HEK293 (cell line): ENCODE data around the gene FANCE.

Source experiments
- CTCF ChIA-PET: fragments of 350-600 bp; formaldehyde crosslinking; extraction: SDS; loops from one replicate; lab custom pipeline; 2021; ENCODE audit warnings: antibody characterized with exemption; lab: Yijun Ruan, JAX
- POLR2A ChIA-PET: fragments of 300-600 bp; formaldehyde crosslinking; extraction: SDS; loops from one replicate; lab custom pipeline; 2020; ENCODE audit warnings: antibody characterized with exemption, inconsistent platforms; lab: Yijun Ruan, JAX
- H3K27ac ChIP-seq: fragments of 200-500 bp; sonication (Bioruptor generic); 2 replicates; pipeline ENCODE4 v1.5.1; 2014; ENCODE audit warnings: low read depth, low read length, control low read depth, inconsistent platforms; ENCODE audit errors: extremely low read depth
- H3K36me3 ChIP-seq, 2 experiments: fragments of 200-500 bp in 1 of 2; sonication (Bioruptor generic) in 1 of 2; 1 replicate in 1 of 2; 2 replicates in 1 of 2; pipeline ENCODE4 v1.5.1; 2014 to 2017; ENCODE audit warnings: inconsistent platforms in 2 of 2, low read length in 2 of 2; ENCODE audit not compliant: control insufficient read depth in 2 of 2, insufficient read depth in 1 of 2
- H3K4me1 ChIP-seq: fragments of 200-500 bp; sonication (Bioruptor generic); 2 replicates; pipeline ENCODE4 v1.5.1; 2014; ENCODE audit warnings: mild to moderate bottlenecking, low read length, inconsistent platforms; ENCODE audit not compliant: control insufficient read depth, insufficient read depth
- H3K4me3 ChIP-seq: 2 replicates; pipeline ENCODE4 v1.5.1; 2011; ENCODE audit warnings: low read depth, mild to moderate bottlenecking, control low read depth, low read length, moderate library complexity
- H3K9me3 ChIP-seq: fragments of 200-500 bp; sonication (Bioruptor generic); 2 replicates; pipeline ENCODE4 v1.5.1; 2014; ENCODE audit warnings: low read depth, low read length, inconsistent platforms; ENCODE audit not compliant: control insufficient read depth, insufficient read depth
- BCL11B ChIP-seq: fragments of 450-650 bp; formaldehyde crosslinking; IDR thresholded peaks from 2 replicates; pipeline ENCODE4 v1.5.1; 2016; ENCODE audit warnings: low read depth, missing biosample characterization, missing genetic modification characterization
- IKZF3 ChIP-seq: fragments of 450-650 bp; IDR thresholded peaks from 2 replicates; pipeline ENCODE4 v1.5.0; 2018; ENCODE audit warnings: missing biosample characterization, mild to moderate bottlenecking, missing genetic modification characterization, moderate library complexity
- KLF8 ChIP-seq: fragments of 450-650 bp; formaldehyde crosslinking; IDR thresholded peaks from 2 replicates; pipeline ENCODE4 v1.5.1; 2016; ENCODE audit warnings: missing biosample characterization, missing genetic modification characterization
- MYNN ChIP-seq: fragments of 450-650 bp; formaldehyde crosslinking; IDR thresholded peaks from 2 replicates; pipeline ENCODE4 v1.5.1; 2016; ENCODE audit warnings: missing biosample characterization, missing genetic modification characterization, borderline replicate concordance
- SP2 ChIP-seq: fragments of 450-650 bp; formaldehyde crosslinking; IDR thresholded peaks from 2 replicates; pipeline ENCODE4 v1.5.1; 2016; ENCODE audit warnings: missing biosample characterization, missing genetic modification characterization
- SP3 ChIP-seq: fragments of 450-650 bp; formaldehyde crosslinking; IDR thresholded peaks from 2 replicates; pipeline ENCODE4 v1.5.1; 2016; ENCODE audit warnings: missing biosample characterization, missing genetic modification characterization
- SP7 ChIP-seq: fragments of 450-650 bp; formaldehyde crosslinking; IDR thresholded peaks from 2 replicates; pipeline ENCODE4 v1.5.1; 2016; ENCODE audit warnings: missing biosample characterization, missing genetic modification characterization
- YY2 ChIP-seq: fragments of 450-650 bp; formaldehyde crosslinking; IDR thresholded peaks from 2 replicates; pipeline ENCODE4 v1.5.1; 2016; ENCODE audit warnings: missing biosample characterization, missing genetic modification characterization
- ZBTB48 ChIP-seq: fragments of 450-650 bp; formaldehyde crosslinking; IDR thresholded peaks from 2 replicates; pipeline ENCODE4 v1.5.1; 2016; ENCODE audit warnings: missing biosample characterization, missing genetic modification characterization
- ZBTB6 ChIP-seq: fragments of 450-650 bp; formaldehyde crosslinking; IDR thresholded peaks from 2 replicates; pipeline ENCODE4 v1.5.1; 2017; ENCODE audit warnings: missing biosample characterization, missing genetic modification characterization
- ZBTB8A ChIP-seq: fragments of 450-650 bp; formaldehyde crosslinking; IDR thresholded peaks from 2 replicates; pipeline ENCODE4 v1.5.1; 2016; ENCODE audit warnings: missing biosample characterization, missing genetic modification characterization
- ZFHX2 ChIP-seq: fragments of 450-650 bp; formaldehyde crosslinking; conservative IDR thresholded peaks from 2 replicates; pipeline ENCODE4 v1.5.1; 2016; ENCODE audit warnings: missing biosample characterization, missing genetic modification characterization
- ZIC2 ChIP-seq: fragments of 450-650 bp; formaldehyde crosslinking; IDR thresholded peaks from 2 replicates; pipeline ENCODE4 v1.5.1; 2016; ENCODE audit warnings: missing biosample characterization, missing genetic modification characterization
- ZNF114 ChIP-seq: fragments of 450-650 bp; formaldehyde crosslinking; IDR thresholded peaks from 2 replicates; pipeline ENCODE4 v1.5.0; 2017; ENCODE audit warnings: missing biosample characterization, missing genetic modification characterization
- ZNF132 ChIP-seq: fragments of 450-650 bp; formaldehyde crosslinking; IDR thresholded peaks from 2 replicates; pipeline ENCODE4 v1.5.1; 2017; ENCODE audit warnings: missing biosample characterization, missing genetic modification characterization, borderline replicate concordance
- ZNF133 ChIP-seq: fragments of 450-650 bp; formaldehyde crosslinking; IDR thresholded peaks from 2 replicates; pipeline ENCODE4 v1.5.1; 2016; ENCODE audit warnings: missing biosample characterization, missing genetic modification characterization
- ZNF16 ChIP-seq: fragments of 450-650 bp; formaldehyde crosslinking; IDR thresholded peaks from 2 replicates; pipeline ENCODE4 v1.5.1; 2016; ENCODE audit warnings: low read depth, missing biosample characterization, missing genetic modification characterization
- ZNF169 ChIP-seq: fragments of 450-650 bp; formaldehyde crosslinking; IDR thresholded peaks from 2 replicates; pipeline ENCODE4 v1.5.1; 2016; ENCODE audit warnings: missing biosample characterization, missing genetic modification characterization
- ZNF19 ChIP-seq: fragments of 450-650 bp; formaldehyde crosslinking; IDR thresholded peaks from 2 replicates; pipeline ENCODE4; 2016; ENCODE audit warnings: missing biosample characterization, missing genetic modification characterization, low read depth
- ZNF239 ChIP-seq: fragments of 450-650 bp; formaldehyde crosslinking; IDR thresholded peaks from 2 replicates; pipeline ENCODE4 v1.5.1; 2016; ENCODE audit warnings: missing biosample characterization, missing genetic modification characterization
- ZNF24 ChIP-seq: fragments of 450-650 bp; formaldehyde crosslinking; IDR thresholded peaks from 2 replicates; pipeline ENCODE4 v1.5.1; 2016; ENCODE audit warnings: missing biosample characterization, missing genetic modification characterization
- ZNF26 ChIP-seq: fragments of 450-650 bp; formaldehyde crosslinking; IDR thresholded peaks from 2 replicates; pipeline ENCODE4 v1.5.1; 2016; ENCODE audit warnings: missing biosample characterization, missing genetic modification characterization
- ZNF350 ChIP-seq: fragments of 450-650 bp; formaldehyde crosslinking; IDR thresholded peaks from 2 replicates; pipeline ENCODE4 v1.5.0; 2017; ENCODE audit warnings: missing biosample characterization, mild to moderate bottlenecking, missing genetic modification characterization
- ZNF391 ChIP-seq: fragments of 450-650 bp; formaldehyde crosslinking; IDR thresholded peaks from 2 replicates; pipeline ENCODE4 v1.5.1; 2016; ENCODE audit warnings: low read depth, missing biosample characterization, missing genetic modification characterization, borderline replicate concordance
- ZNF473 ChIP-seq: fragments of 450-650 bp; formaldehyde crosslinking; IDR thresholded peaks from 2 replicates; pipeline ENCODE4 v1.5.1; 2017; ENCODE audit warnings: missing biosample characterization, missing genetic modification characterization
- ZNF596 ChIP-seq: fragments of 450-650 bp; IDR thresholded peaks from 2 replicates; pipeline ENCODE4 v1.5.0; 2018; ENCODE audit warnings: missing biosample characterization, mild to moderate bottlenecking, missing genetic modification characterization, moderate library complexity
- ZNF664 ChIP-seq: fragments of 450-650 bp; formaldehyde crosslinking; IDR thresholded peaks from 2 replicates; pipeline ENCODE4 v1.5.1; 2016; ENCODE audit warnings: missing biosample characterization, missing genetic modification characterization
- ZNF692 ChIP-seq: fragments of 450-650 bp; formaldehyde crosslinking; IDR thresholded peaks from 2 replicates; pipeline ENCODE4 v1.5.1; 2016; ENCODE audit warnings: missing biosample characterization, missing genetic modification characterization
- ZNF747 ChIP-seq: fragments of 450-650 bp; formaldehyde crosslinking; IDR thresholded peaks from 2 replicates; pipeline ENCODE4 v1.5.1; 2016; ENCODE audit warnings: missing biosample characterization, missing genetic modification characterization
- ZNF76 ChIP-seq: fragments of 450-650 bp; formaldehyde crosslinking; IDR thresholded peaks from 2 replicates; pipeline ENCODE4; 2016; ENCODE audit warnings: low read depth, missing biosample characterization, missing genetic modification characterization, borderline replicate concordance
- ZNF768 ChIP-seq: fragments of 450-650 bp; formaldehyde crosslinking; IDR thresholded peaks from 2 replicates; pipeline ENCODE4 v1.5.1; 2018; ENCODE audit warnings: missing biosample characterization, mild to moderate bottlenecking, missing genetic modification characterization
- ZNF830 ChIP-seq: fragments of 450-650 bp; IDR thresholded peaks from 2 replicates; pipeline ENCODE4 v1.5.0; 2018; ENCODE audit warnings: missing biosample characterization, missing genetic modification characterization, low read depth, mild to moderate bottlenecking, moderate library complexity
- ZSCAN4 ChIP-seq: fragments of 450-650 bp; formaldehyde crosslinking; IDR thresholded peaks from 2 replicates; pipeline ENCODE4 v1.5.1; 2017; ENCODE audit warnings: missing biosample characterization, missing genetic modification characterization
- ZXDB ChIP-seq: fragments of 450-650 bp; formaldehyde crosslinking; IDR thresholded peaks from 2 replicates; pipeline ENCODE4 v1.5.1; 2016; ENCODE audit warnings: missing biosample characterization, missing genetic modification characterization

The FANCE gene

GRCh38 chr6:35489995-35490791, 38.1 kb downstream of the FANCE start:
- no peak overlapping the region; the same call in 1 of the 2 replicates for H3K27ac ChIP-seq
- H3K9me3 ChIP-seq = no peaks in the 10 kb centered on the region
- ChIA-PET POLR2A (interaction anchor here (1.0 to 15.4 kb wide), 3 partner anchors 10 to 18 kb away, joined by 3 to 198 read pairs (median 4); partner anchors contain the start of gene RPL10A), CTCF (interaction anchor here (0.7 to 1.1 kb wide), 3 partner anchors 23 to 1917 kb away, joined by 3 to 4 read pairs (median 3); no protein-coding TSS in a partner anchor)
- H3K36me3 ChIP-seq = peaks cover 0 to 4% of the 10 kb centered on the region in 2 experiments; a peak in 1 of 3 replicates
- peaks cover 21% of the 10 kb centered on the region for H3K4me1 ChIP-seq
- H3K4me3 ChIP-seq = no peak overlapping the region
- TF ChIP-seq ZXDB (tag by site-specific recombination) (peak; percentile 70; the same call in 1 of the 2 replicates), YY2 (tag by site-specific recombination) (no peak), SP3 (tag by site-specific recombination) (peak; percentile 83), ZBTB48 (tag by site-specific recombination) (0 out of 2 replicates have a peak, but pooled peaks have one; percentile 20), BCL11B (tag by site-specific recombination) (no peak), ZNF664 (no peak), ZNF239 (tag by site-specific recombination) (no peak), ZNF350 (tag by site-specific recombination) (no peak), ZNF830 (tag by site-specific recombination) (no peak), ZIC2 (tag by site-specific recombination) (peak; percentile 51), ZSCAN4 (tag by site-specific recombination) (no peak), ZNF169 (tag by site-specific recombination) (no peak), ZBTB6 (no peak), ZNF133 (tag by site-specific recombination) (peak; percentile 98), ZNF391 (tag by site-specific recombination) (no peak), ZNF19 (tag by site-specific recombination) (0 out of 2 replicates have a peak, but pooled peaks have one; percentile 47), ZNF747 (tag by site-specific recombination) (no peak), ZFHX2 (tag by site-specific recombination) (peak; percentile 79), ZBTB8A (tag by site-specific recombination) (no peak), KLF8 (tag by site-specific recombination) (no peak), ZNF76 (tag by site-specific recombination) (no peak), ZNF596 (tag by site-specific recombination) (no peak), ZNF26 (no peak), ZNF16 (tag by site-specific recombination) (no peak), ZNF114 (no peak), ZNF24 (tag by site-specific recombination) (0 out of 2 replicates have a peak, but pooled peaks have one; percentile 35), SP7 (tag by site-specific recombination) (peak; percentile 56), MYNN (no peak), ZNF692 (peak; percentile 28; the same call in 1 of the 2 replicates), SP2 (peak; percentile 49), ZNF768 (tag by site-specific recombination) (peak; percentile 67; the same call in 1 of the 2 replicates), ZNF473 (tag by site-specific recombination) (no peak), IKZF3 (tag by site-specific recombination) (peak; percentile 50; the same call in 1 of the 2 replicates), ZNF132 (no peak)
